Pancreas (tissue), 10 donors: Measurements from ENCODE around the gene KIAA1549. TPM values are rescaled to one million over a fixed set of nuclear protein-coding genes. Genes with fewer than 3 reads are reported as not detected.
"Not testable (repeated sequence)": the region's sequence is repeated elsewhere in the genome, so short reads cannot be mapped to it uniquely, and the experiment has no call there.

Experiments
- ATAC-seq, 4 donors: fragments of 200-7000 bp; cut with Tn5 transposase; one replicate each; pipeline versions ENCODE4 v1.8.0 to v1.9.1; 2020; ENCODE audit warnings: mild to moderate bottlenecking in 4 of 4, moderate library complexity in 4 of 4
- DNase-seq, 6 donors: peaks; one replicate each; pipeline ENCODE4 v3.0.0-alpha.2; 2020
- FAIRE-seq: peaks from 2 replicates; lab custom pipeline; 2012; peaks lifted over from hg19 to GRCh38; lab: Jason Lieb, UNC
- H3K27ac ChIP-seq, 4 donors: fragments of 200-600 bp; sonication (generic); 1 replicate in 3 of 4; 2 replicates in 1 of 4; pipeline versions ENCODE4 v1.5.0 to v1.8.0; 2020
- H3K27me3 ChIP-seq, 4 donors: fragments of 200-600 bp; one replicate each; pipeline ENCODE4 v1.8.0; 2021
- H3K36me3 ChIP-seq, 3 donors: fragments of 200-600 bp; sonication (generic) in 1 of 3; one replicate each; pipeline versions ENCODE4 v1.5.0 to v1.8.0; 2020 to 2021
- H3K4me1 ChIP-seq, 3 donors: fragments of 200-600 bp; one replicate each; pipeline ENCODE4 v1.8.0; 2021
- H3K4me3 ChIP-seq, 4 donors: fragments of 200-600 bp; sonication (generic) in 2 of 4; one replicate each; pipeline versions ENCODE4 v1.5.0 to v1.8.0; 2020 to 2021
- H3K9me3 ChIP-seq, 4 donors: fragments of 200-600 bp; one replicate each; pipeline ENCODE4 v1.8.0; 2021
- CTCF ChIP-seq, 4 donors: fragments of 200-600 bp; sonication (generic) in 3 of 4; IDR thresholded peaks; one replicate each; pipeline versions ENCODE4 v1.5.0 to v1.8.0; 2021; ENCODE audit warnings: antibody characterized with exemption in 4 of 4
- WGBS, 2 donors: extraction: QIAGEN DNeasy Blood & Tissue Kit; methylation state at CpG; one replicate each; pipeline ENCODE4 v1.1.7; 2013; 5-methylcytosine and 5-hydroxymethylcytosine counted together
- intact Hi-C, 3 donors: fragments of 100-400 bp; cut with DNase I; formaldehyde crosslinking; loops; one replicate each; pipeline versions ENCODE4 v1.11.1 to v1.14.2; 2022
- polyA plus RNA-seq, 2 donors: library from polyadenylated mRNA; stranded (reverse); fragments of 200-250 nt; gene quantifications; one replicate each; pipeline ENCODE4 v1.2.3, GENCODE V29; 2013
- total RNA-seq, 6 donors: library from RNA; stranded (reverse); fragmentation: NEBNext Ultra II Directional in 4 of 6; extraction: Animal tissue kit (Norgen Biotek cat#: 25700) in 4 of 6; gene quantifications; one replicate each; pipeline versions ENCODE4 v1.2.1 to v1.2.4, GENCODE V29; 2021 to 2023
- donor health status: healthy with polysubstance abuse.
- donor health status: DM: no; HTN: no; CAD: no; lungs with moderate emphysema.
- donor health status: DM: no; HTN: no; CAD: no.
- donor health status: control.
- donor health status: control.
- donor health status: Bipolar disorder and iron deficiency.
- donor health status: DM: yes; HTN: yes; CAD: no.
- donor health status: DM: no; HTN: no; CAD: no.
- donor health status: DM: no; HTN: no; CAD: no.
- donor health status: DM: yes; HTN: yes; CAD: no.

KIAA1549 gene
- total and polyA plus RNA-seq, 8 donors = 1.9 to 8.0 (median 7.0) TPM

GRCh38 chr7:138821912-138822311 is 159.3 kb downstream of the KIAA1549 start:
- Histone ChIP-seq H3K4me3 (no peak overlapping the region), H3K36me3 (no peaks in the 10 kb centered on the region), H3K4me1 (no peaks in the 10 kb centered on the region), H3K27ac (no peak overlapping the region), H3K9me3 (no peaks in the 10 kb centered on the region), H3K27me3 (no peaks in the 10 kb centered on the region)
- no peak for TF ChIP-seq CTCF (IDR thresholded peaks at IDR 0.05)
- 88 to 90% methylated on average over 7 of the region's 7 CpGs for WGBS, 2 donors
- FAIRE-seq (no peak), ATAC-seq (no peak), DNase-seq (no peak)
- intact Hi-C loops = no loop called here

GRCh38 chr7:138819625-138820024 is 161.6 kb downstream of the KIAA1549 start:
- Histone ChIP-seq H3K4me3 (no peak overlapping the region), H3K36me3 (no peaks in the 10 kb centered on the region), H3K9me3 (no peaks in the 10 kb centered on the region), H3K4me1 (no peaks in the 10 kb centered on the region), H3K27ac (no peak overlapping the region), H3K27me3 (no peaks in the 10 kb centered on the region)
- WGBS, 2 donors = 75 to 77% methylated on average over 3 of the region's 3 CpGs
- FAIRE-seq (no peak), DNase-seq (no peak), ATAC-seq (no peak)
- TF ChIP-seq CTCF (IDR thresholded peaks at IDR 0.05) = no peak
- intact Hi-C loops = no loop called here

GRCh38 chr7:138816650-138817049 is 164.5 kb downstream of the KIAA1549 start:
- no peaks in the 10 kb centered on the region for H3K36me3 ChIP-seq
- H3K4me1 ChIP-seq = no peaks in the 10 kb centered on the region
- no peak for FAIRE-seq
- H3K27ac ChIP-seq = no peak overlapping the region
- H3K27me3 ChIP-seq = no peaks in the 10 kb centered on the region
- no peak for DNase-seq
- intact Hi-C loops = no loop called here
- 80 to 93% methylated on average over 1 of the region's 1 CpG for WGBS, 2 donors
- H3K9me3 ChIP-seq = no peaks in the 10 kb centered on the region
- TF ChIP-seq CTCF (IDR thresholded peaks at IDR 0.05) = no peak
- ATAC-seq = no peak
- no peak overlapping the region for H3K4me3 ChIP-seq

GRCh38 chr7:138814816-138815332 is 166.3 kb downstream of the KIAA1549 start:
- Histone ChIP-seq H3K36me3 (no peaks in the 10 kb centered on the region), H3K4me3 (no peak overlapping the region), H3K27ac (no peak overlapping the region), H3K4me1 (no peaks in the 10 kb centered on the region), H3K9me3 (no peaks in the 10 kb centered on the region), H3K27me3 (no peaks in the 10 kb centered on the region)
- intact Hi-C loops = no loop called here
- no peak for ATAC-seq
- 81 to 87% methylated on average over 1 of the region's 1 CpG for WGBS, 2 donors
- no peak for DNase-seq
- no peak for FAIRE-seq
- no peak for TF ChIP-seq CTCF (IDR thresholded peaks at IDR 0.05)

- Histone ChIP-seq H3K4me1 (no peaks in the 10 kb centered on the region), H3K4me3 (no peak overlapping the region), H3K9me3 (no peaks in the 10 kb centered on the region), H3K27me3 (no peaks in the 10 kb centered on the region), H3K36me3 (no peaks in the 10 kb centered on the region), H3K27ac (no peak overlapping the region)
- no peak for DNase-seq
- no peak for FAIRE-seq
- WGBS, 2 donors = 72 to 79% methylated on average over 2 of the region's 2 CpGs
- intact Hi-C loops = no loop called here
- ATAC-seq = no peak
- no peak for TF ChIP-seq CTCF (IDR thresholded peaks at IDR 0.05)
These were observed 167.2 kb downstream of the KIAA1549 start for GRCh38 chr7:138813945-138814344.

- H3K27ac ChIP-seq, H3K4me3 ChIP-seq, H3K4me1 ChIP-seq, FAIRE-seq, H3K9me3 ChIP-seq, DNase-seq, H3K27me3 ChIP-seq, intact Hi-C loops, H3K36me3 ChIP-seq, ATAC-seq: not testable (repeated sequence)
- WGBS, 2 donors = 77 to 85% methylated on average over 1 to 2 of the region's 2 CpGs
These were observed 169.9 kb downstream of the KIAA1549 start for GRCh38 chr7:138811327-138811726.
